ENCODE data around the gene ALDH16A1. TPM values are rescaled to one million over a fixed set of nuclear protein-coding genes. Genes with fewer than 3 reads are reported as not detected.

ALDH16A1 gene
- total and polyA plus RNA-seq, 10 of the 15 experiments (the other 5 are each of a cell fraction or from before 2014, with no cell fraction given): 1.7 to 49.3 (median 18.1) TPM

DNA sequence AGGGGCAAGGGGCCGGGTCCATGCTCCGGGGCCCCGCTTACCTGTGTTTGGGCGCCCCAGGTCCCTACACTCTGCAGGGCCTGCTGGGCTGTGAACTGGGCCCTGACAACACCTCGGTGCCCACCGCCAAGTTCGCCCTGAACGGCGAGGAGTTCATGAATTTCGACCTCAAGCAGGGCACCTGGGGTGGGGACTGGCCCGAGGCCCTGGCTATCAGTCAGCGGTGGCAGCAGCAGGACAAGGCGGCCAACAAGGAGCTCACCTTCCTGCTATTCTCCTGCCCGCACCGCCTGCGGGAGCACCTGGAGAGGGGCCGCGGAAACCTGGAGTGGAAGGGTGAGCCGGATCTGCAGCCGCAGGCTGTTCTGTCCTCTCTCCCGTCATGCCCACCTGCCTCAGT, 61.1 kb downstream of the ALDH16A1 start:
- no peak for TF ChIP-seq BRCA1 (IDR thresholded peaks at IDR 0.05; ENCODE audit: low read depth, low read length)
- no peak for TF ChIP-seq POLR2A (IDR thresholded peaks at IDR 0.05; ENCODE audit: low read depth, low read length)
- TF ChIP-seq, protein P1, sequence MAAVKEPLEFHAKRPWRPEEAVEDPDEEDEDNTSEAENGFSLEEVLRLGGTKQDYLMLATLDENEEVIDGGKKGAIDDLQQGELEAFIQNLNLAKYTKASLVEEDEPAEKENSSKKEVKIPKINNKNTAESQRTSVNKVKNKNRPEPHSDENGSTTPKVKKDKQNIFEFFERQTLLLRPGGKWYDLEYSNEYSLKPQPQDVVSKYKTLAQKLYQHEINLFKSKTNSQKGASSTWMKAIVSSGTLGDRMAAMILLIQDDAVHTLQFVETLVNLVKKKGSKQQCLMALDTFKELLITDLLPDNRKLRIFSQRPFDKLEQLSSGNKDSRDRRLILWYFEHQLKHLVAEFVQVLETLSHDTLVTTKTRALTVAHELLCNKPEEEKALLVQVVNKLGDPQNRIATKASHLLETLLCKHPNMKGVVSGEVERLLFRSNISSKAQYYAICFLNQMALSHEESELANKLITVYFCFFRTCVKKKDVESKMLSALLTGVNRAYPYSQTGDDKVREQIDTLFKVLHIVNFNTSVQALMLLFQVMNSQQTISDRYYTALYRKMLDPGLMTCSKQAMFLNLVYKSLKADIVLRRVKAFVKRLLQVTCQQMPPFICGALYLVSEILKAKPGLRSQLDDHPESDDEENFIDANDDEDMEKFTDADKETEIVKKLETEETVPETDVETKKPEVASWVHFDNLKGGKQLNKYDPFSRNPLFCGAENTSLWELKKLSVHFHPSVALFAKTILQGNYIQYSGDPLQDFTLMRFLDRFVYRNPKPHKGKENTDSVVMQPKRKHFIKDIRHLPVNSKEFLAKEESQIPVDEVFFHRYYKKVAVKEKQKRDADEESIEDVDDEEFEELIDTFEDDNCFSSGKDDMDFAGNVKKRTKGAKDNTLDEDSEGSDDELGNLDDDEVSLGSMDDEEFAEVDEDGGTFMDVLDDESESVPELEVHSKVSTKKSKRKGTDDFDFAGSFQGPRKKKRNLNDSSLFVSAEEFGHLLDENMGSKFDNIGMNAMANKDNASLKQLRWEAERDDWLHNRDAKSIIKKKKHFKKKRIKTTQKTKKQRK (IDR thresholded peaks at IDR 0.05; ENCODE audit: low read depth, low read length): no peak
- TF ChIP-seq, protein P2, sequence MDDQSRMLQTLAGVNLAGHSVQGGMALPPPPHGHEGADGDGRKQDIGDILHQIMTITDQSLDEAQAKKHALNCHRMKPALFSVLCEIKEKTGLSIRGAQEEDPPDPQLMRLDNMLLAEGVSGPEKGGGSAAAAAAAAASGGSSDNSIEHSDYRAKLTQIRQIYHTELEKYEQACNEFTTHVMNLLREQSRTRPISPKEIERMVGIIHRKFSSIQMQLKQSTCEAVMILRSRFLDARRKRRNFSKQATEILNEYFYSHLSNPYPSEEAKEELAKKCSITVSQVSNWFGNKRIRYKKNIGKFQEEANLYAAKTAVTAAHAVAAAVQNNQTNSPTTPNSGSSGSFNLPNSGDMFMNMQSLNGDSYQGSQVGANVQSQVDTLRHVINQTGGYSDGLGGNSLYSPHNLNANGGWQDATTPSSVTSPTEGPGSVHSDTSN (IDR thresholded peaks at IDR 0.05; ENCODE audit: insufficient replicate concordance, low read depth, low read length): no peak
- TF ChIP-seq ZNF384 (IDR thresholded peaks at IDR 0.05; ENCODE audit: borderline replicate concordance, low read depth, low read length): no peak
- TF ChIP-seq RAD51 (IDR thresholded peaks at IDR 0.05): no peak
- TF ChIP-seq YY1 (IDR thresholded peaks at IDR 0.05; ENCODE audit: low read depth, low read length): no peak
- Histone ChIP-seq H3K9ac (ENCODE audit: control insufficient read depth, insufficient read depth, low read length) (no peak overlapping the region), H3K4me1 (ENCODE audit: control insufficient read depth, insufficient read depth, low read length) (peaks cover 7% of the 10 kb centered on the region), H3K79me2 (ENCODE audit: control insufficient read depth, insufficient read depth, low read length) (no peaks in the 10 kb centered on the region), H3K36me3 (ENCODE audit: control insufficient read depth in 2 of 2, insufficient read depth in 2 of 2, low read length in 1 of 2) (no peaks in the 10 kb centered on the region), H2AFZ (ENCODE audit: control insufficient read depth, low read depth, low read length) (no peak overlapping the region), H3K27me3 (replicated peaks in 1 of 2; ENCODE audit: control insufficient read depth in 2 of 2, insufficient read depth in 2 of 2, low read length in 1 of 2) (no peaks in the 10 kb centered on the region), H4K20me1 (ENCODE audit: control insufficient read depth, insufficient read depth) (no peaks in the 10 kb centered on the region), H3K27ac (ENCODE audit: control insufficient read depth, insufficient read depth) (no peak overlapping the region), H3K4me2 (ENCODE audit: control insufficient read depth, insufficient read depth) (no peak overlapping the region), H3K9me3 (replicated peaks; ENCODE audit: control insufficient read depth, insufficient read depth, low read length) (no peaks in the 10 kb centered on the region), H3K4me3 (no peak overlapping the region)
- FAIRE-seq: no peak
- ATAC-seq: no peak
- SMC1A ChIA-PET (ENCODE audit: uncharacterized antibody, unreplicated experiment): no interaction called here
- in situ Hi-C loops (cut with MboI) (no loop called here), intact Hi-C loops (cut with micrococcal nuclease; ENCODE audit: unreplicated experiment) (no loop called here)
- CTCF ChIA-PET: interaction anchor here (1.1 to 1.3 kb wide), 2 partner anchors 32 to 36 kb away, joined by 4 to 9 read pairs; no protein-coding TSS in a partner anchor
- POLR2A ChIA-PET: interaction anchor here (1.1 kb wide), 1 partner anchor 126 kb away, joined by 3 read pairs; the partner anchor contains the start of gene RRAS
- DNase-seq (ENCODE audit: low read depth, low spot score): no peak
- WGBS (ENCODE audit: insufficient coverage, insufficient replicate concordance, low lambda C conversion rate, missing lambda C conversion rate): 78% methylated on average over 21 of the region's 21 CpGs
- RAD21 ChIA-PET (ENCODE audit: unreplicated experiment): no interaction called here
- no TSS peak for BruUV-seq (replicated peaks)

Data from GM12878 (cell line).